Endodermal cell (in vitro differentiated cells): ENCODE results near the gene STXBP6. TPM values are rescaled to one million over a fixed set of nuclear protein-coding genes. Genes with fewer than 3 reads are reported as not detected.

Source experiments
- DNase-seq: peaks from one replicate; pipeline ENCODE4 v3.0.0-alpha.2; 2017
- H3K27ac ChIP-seq: 2 replicates; pipeline ENCODE4 v1.5.1; 2013; ENCODE audit warnings: mild to moderate bottlenecking, low read depth, low read length, moderate library complexity
- H3K27me3 ChIP-seq: 2 replicates; pipeline ENCODE4 v1.6.1; 2013; ENCODE audit warnings: mild to moderate bottlenecking, low read length, moderate library complexity; ENCODE audit not compliant: insufficient read depth, control insufficient read depth, poor library complexity, severe bottlenecking
- H3K36me3 ChIP-seq: 2 replicates; pipeline ENCODE4 v1.7.0; 2013; ENCODE audit warnings: mild to moderate bottlenecking, low read length, moderate library complexity; ENCODE audit not compliant: control insufficient read depth, insufficient read depth
- H3K4me1 ChIP-seq: one replicate; pipeline ENCODE4 v1.7.0; 2013; ENCODE audit warnings: low read length; ENCODE audit not compliant: control insufficient read depth, insufficient read depth
- H3K4me3 ChIP-seq: 2 replicates; pipeline ENCODE4 v1.5.1; 2013; ENCODE audit warnings: mild to moderate bottlenecking, low read length, moderate library complexity
- H3K9ac ChIP-seq: 2 replicates; pipeline ENCODE4 v1.6.1; 2013; ENCODE audit warnings: mild to moderate bottlenecking, low read length, moderate library complexity; ENCODE audit not compliant: poor library complexity, severe bottlenecking; ENCODE audit errors: extremely low read depth
- H3K9me3 ChIP-seq: 2 replicates; pipeline ENCODE4 v1.6.1; 2013; ENCODE audit warnings: mild to moderate bottlenecking, low read length, moderate library complexity; ENCODE audit not compliant: control insufficient read depth
- H3K27ac Mint-ChIP-seq: 2 replicates; pipeline ENCODE4 v1.8.0; 2020; ENCODE audit warnings: mixed read lengths
- H3K27me3 Mint-ChIP-seq: 2 replicates; pipeline ENCODE4 v1.8.0; 2021; ENCODE audit warnings: mild to moderate bottlenecking, mixed read lengths; ENCODE audit not compliant: insufficient read depth
- H3K36me3 Mint-ChIP-seq: 2 replicates; pipeline ENCODE4 v1.8.0; 2020; ENCODE audit warnings: low read depth, mixed read lengths
- H3K4me1 Mint-ChIP-seq: 2 replicates; pipeline ENCODE4 v1.8.0; 2020; ENCODE audit warnings: mixed read lengths
- H3K4me3 Mint-ChIP-seq: 2 replicates; pipeline ENCODE4 v1.8.0; 2020; ENCODE audit warnings: mild to moderate bottlenecking, moderate library complexity, mixed read lengths
- H3K9me3 Mint-ChIP-seq: 2 replicates; pipeline ENCODE4 v1.8.0; 2020; ENCODE audit warnings: mild to moderate bottlenecking, mixed read lengths
- WGBS, 2 experiments: methylation state at CpG; one replicate each; pipeline versions ENCODE4 v1.1.5 to v1.1.7; 2013; ENCODE audit warnings: missing lambda C conversion rate in 2 of 2, mixed read lengths in 1 of 2; ENCODE audit not compliant: insufficient coverage in 1 of 2, insufficient read length in 1 of 2; 5-methylcytosine and 5-hydroxymethylcytosine counted together
- total RNA-seq, 2 donors: library from RNA; stranded (reverse); fragmentation: NEBNext Ultra II Directional in 1 of 2; extraction: Animal tissue kit (Norgen Biotek cat#: 25700) in 1 of 2; gene quantifications; 2 replicates in 1 of 2; 3 replicates in 1 of 2; pipeline ENCODE4 v1.2.1, GENCODE V29; 2021
- TF ChIP-seq, protein P1 (sequence below): fragments of 200-600 bp; sonication (generic); conservative IDR thresholded peaks from 2 replicates; pipeline ENCODE4 v1.5.0; 2021; ENCODE audit warnings: antibody characterized with exemption, mild to moderate bottlenecking

Gene STXBP6
- total RNA-seq, 2 donors from 2014 or later, result 0.64 to 1.5 TPM

DNA sequence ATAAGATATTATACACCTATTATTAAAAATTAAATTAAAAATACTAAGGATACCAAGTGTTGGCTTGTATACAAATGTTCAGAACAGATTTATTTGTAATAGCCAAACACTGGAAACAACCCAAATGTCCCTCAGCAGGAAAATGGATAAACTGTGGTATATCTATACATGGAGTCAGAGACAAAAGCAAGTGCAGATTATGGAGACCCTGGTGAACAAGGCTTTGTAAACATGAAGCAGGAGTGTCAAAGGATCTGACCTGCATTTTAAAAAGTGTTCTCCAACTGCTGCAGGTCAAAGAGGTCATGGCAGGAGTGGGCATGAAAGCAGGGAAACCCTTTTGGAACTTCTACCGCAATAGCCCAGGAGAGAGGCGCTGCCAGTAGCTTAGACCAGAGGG lies 181.6 kb downstream of the STXBP6 start:
- TF ChIP-seq, protein P1, sequence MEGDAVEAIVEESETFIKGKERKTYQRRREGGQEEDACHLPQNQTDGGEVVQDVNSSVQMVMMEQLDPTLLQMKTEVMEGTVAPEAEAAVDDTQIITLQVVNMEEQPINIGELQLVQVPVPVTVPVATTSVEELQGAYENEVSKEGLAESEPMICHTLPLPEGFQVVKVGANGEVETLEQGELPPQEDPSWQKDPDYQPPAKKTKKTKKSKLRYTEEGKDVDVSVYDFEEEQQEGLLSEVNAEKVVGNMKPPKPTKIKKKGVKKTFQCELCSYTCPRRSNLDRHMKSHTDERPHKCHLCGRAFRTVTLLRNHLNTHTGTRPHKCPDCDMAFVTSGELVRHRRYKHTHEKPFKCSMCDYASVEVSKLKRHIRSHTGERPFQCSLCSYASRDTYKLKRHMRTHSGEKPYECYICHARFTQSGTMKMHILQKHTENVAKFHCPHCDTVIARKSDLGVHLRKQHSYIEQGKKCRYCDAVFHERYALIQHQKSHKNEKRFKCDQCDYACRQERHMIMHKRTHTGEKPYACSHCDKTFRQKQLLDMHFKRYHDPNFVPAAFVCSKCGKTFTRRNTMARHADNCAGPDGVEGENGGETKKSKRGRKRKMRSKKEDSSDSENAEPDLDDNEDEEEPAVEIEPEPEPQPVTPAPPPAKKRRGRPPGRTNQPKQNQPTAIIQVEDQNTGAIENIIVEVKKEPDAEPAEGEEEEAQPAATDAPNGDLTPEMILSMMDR, result no peak
- H3K27me3 Mint-ChIP-seq, result no peaks in the 10 kb centered on the region
- no peak overlapping the region for H3K27ac ChIP-seq
- H3K9me3 Mint-ChIP-seq, result no peaks in the 10 kb centered on the region
- no peaks in the 10 kb centered on the region for H3K4me1 Mint-ChIP-seq
- no peak overlapping the region for H3K4me3 Mint-ChIP-seq
- no peaks in the 10 kb centered on the region for H3K36me3 Mint-ChIP-seq
- H3K36me3 ChIP-seq, result no peaks in the 10 kb centered on the region
- no peaks in the 10 kb centered on the region for H3K9me3 ChIP-seq
- DNase-seq, result no peak
- no peak overlapping the region for H3K27ac Mint-ChIP-seq
- H3K4me1 ChIP-seq, result no peaks in the 10 kb centered on the region
- H3K9ac ChIP-seq, result no peak overlapping the region
- no peak overlapping the region for H3K4me3 ChIP-seq
- H3K27me3 ChIP-seq, result no peaks in the 10 kb centered on the region
- 93 to 100% methylated on average over 2 of the region's 2 CpGs for WGBS, 2 experiments

DNA sequence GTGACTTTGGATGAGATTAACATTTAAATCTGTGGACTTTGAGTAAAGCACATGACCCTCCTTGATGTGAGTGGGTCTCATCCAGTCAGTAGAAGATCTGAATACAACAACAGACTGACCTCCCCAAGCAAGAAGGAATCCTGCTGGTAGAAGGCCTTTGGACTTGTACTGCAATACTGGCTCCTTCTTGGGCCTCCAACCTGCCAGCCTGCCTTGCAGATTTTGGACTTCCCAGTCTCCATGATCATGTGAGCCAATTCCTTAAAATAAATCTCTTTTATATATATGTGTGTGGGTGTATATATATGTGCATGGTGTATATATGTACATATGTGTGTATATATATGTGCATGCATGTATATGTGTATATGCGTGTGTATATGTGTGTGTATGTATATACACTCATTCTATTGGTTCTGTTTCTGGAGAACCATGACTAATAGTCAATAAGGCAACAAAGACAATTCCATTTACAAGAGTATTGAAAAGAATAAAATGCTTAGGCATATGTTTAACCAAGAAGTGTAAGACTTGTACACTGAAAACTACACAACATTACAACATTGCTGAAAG lies 183.8 kb downstream of the STXBP6 start:
- WGBS, 2 experiments, result 93% methylated on average over 1 of the region's 1 CpG; no CpG with 5 or more reads in 1 of the 2 experiments
- Mint-ChIP-seq H3K27me3 (no peaks in the 10 kb centered on the region), H3K27ac (no peak overlapping the region), H3K36me3 (no peaks in the 10 kb centered on the region), H3K4me3 (no peak overlapping the region), H3K4me1 (no peaks in the 10 kb centered on the region), H3K9me3 (no peaks in the 10 kb centered on the region)
- no peak overlapping the region for H3K9ac ChIP-seq
- no peaks in the 10 kb centered on the region for H3K4me1 ChIP-seq
- H3K9me3 ChIP-seq, result no peaks in the 10 kb centered on the region
- H3K4me3 ChIP-seq, result no peak overlapping the region
- TF ChIP-seq, protein P1, result no peak
- no peak overlapping the region for H3K27ac ChIP-seq
- H3K36me3 ChIP-seq, result no peaks in the 10 kb centered on the region
- DNase-seq, result no peak
- H3K27me3 ChIP-seq, result no peaks in the 10 kb centered on the region

DNA sequence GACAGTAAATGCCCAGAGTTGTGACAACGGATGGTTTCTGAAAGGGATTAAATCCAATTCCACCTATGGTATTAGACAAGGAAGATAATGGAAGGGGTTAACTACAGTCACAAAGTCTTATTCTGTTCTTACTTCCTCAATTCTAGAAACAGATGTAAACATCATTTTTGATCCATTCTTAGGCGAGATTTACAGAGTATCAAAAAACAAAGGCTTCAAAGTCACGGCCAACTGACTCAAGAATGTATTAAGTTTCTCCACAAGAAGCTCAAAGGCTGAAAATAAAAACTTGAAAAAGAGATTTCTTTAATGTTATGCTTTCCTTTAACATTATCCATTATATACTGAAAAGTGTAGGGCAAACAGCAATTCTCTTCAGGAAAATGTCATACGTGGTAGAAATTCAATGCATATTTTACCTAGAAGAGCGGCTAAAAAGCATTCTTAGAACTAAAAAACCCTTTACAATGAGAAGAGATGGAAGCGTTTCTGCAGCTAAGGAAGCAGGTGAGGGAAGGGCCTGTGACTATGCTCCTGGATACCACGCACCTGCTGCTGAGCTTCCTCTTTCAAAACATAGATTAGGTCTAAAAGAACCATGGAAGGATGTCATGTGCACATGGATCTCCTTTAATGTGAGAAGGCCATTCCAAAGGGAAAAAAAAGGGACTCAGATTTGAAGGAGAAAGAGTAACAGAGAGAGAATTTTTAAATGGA lies 185.8 kb downstream of the STXBP6 start:
- Histone ChIP-seq H3K9ac (no peak overlapping the region), H3K36me3 (no peaks in the 10 kb centered on the region), H3K9me3 (no peaks in the 10 kb centered on the region), H3K4me3 (no peak overlapping the region), H3K4me1 (no peaks in the 10 kb centered on the region), H3K27ac (no peak overlapping the region), H3K27me3 (no peaks in the 10 kb centered on the region)
- Mint-ChIP-seq H3K4me1 (no peaks in the 10 kb centered on the region), H3K27me3 (no peaks in the 10 kb centered on the region), H3K4me3 (no peak overlapping the region), H3K9me3 (no peaks in the 10 kb centered on the region), H3K27ac (no peak overlapping the region), H3K36me3 (no peaks in the 10 kb centered on the region)
- TF ChIP-seq, protein P1, result no peak
- DNase-seq, result no peak
- WGBS, 2 experiments, result 91 to 97% methylated on average over 5 to 7 of the region's 7 CpGs
